ENCODE data around the gene DENND6A. TPM values are rescaled to one million over a fixed set of nuclear protein-coding genes. Genes with fewer than 3 reads are reported as not detected.

Gene DENND6A
- total RNA-seq, 5 donors from 2014 or later (not counting 1 experiment from before 2014, with no cell fraction given) = 31.6 to 58.9 (median 35.6) TPM

GRCh38 chr3:57681691-57682090, 11.2 kb downstream of the DENND6A start:
- no peak overlapping the region for H3K27ac Mint-ChIP-seq

DNA sequence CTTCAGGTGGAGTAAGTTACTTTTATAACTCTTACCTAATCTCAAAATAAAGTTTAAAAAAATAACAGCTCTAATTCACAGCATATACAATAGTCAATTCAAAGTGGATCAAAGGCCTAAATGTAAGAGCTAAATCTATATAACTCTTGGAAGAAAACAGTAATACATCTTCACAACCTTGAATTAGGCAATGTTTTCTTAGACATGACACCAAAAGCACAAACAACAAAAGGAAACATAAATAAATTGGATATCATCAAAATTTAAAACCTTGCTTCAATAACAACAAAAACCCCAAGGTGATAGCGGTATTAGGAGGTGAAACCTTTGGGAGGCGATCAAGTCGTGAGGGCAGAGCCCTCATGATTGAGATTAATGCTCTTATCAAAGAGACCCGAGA, 12.8 kb downstream of the DENND6A start:
- POLR2A ChIA-PET = interaction anchor here (0.5 to 0.7 kb wide), 2 partner anchors 40 to 245 kb away, joined by 4 to 8 read pairs; no protein-coding TSS in a partner anchor
- no peak for ATAC-seq (replicated peaks in 1 of 4)
- Mint-ChIP-seq H3K4me3 (peak overlapping the region in 1 of 3 donors; percentile 59), H3K27ac (peak overlapping the region; percentile 29 to 34), H3K36me3 (peaks cover 38% of the 10 kb centered on the region), H3K9me3 (peaks cover 0 to 6% (median 0%) of the 10 kb centered on the region in 3 donors), H3K27me3 (no peaks in the 10 kb centered on the region), H3K4me1 (peaks cover 68 to 78% (median 74%) of the 10 kb centered on the region in 3 donors)
- Histone ChIP-seq H3K27ac (ENCODE audit: low read length) (no peak overlapping the region), H3K9me3 (no peaks in the 10 kb centered on the region), H3K27me3 (replicated peaks in 1 of 2; ENCODE audit: control insufficient read depth in 2 of 2, extremely low read depth in 1 of 2, insufficient read depth in 2 of 2, low read length in 1 of 2) (no peaks in the 10 kb centered on the region), H3K36me3 (ENCODE audit: control insufficient read depth in 2 of 2, extremely low read depth in 1 of 2, insufficient read depth in 1 of 2, low read length in 1 of 2) (peaks cover 4 to 28% of the 10 kb centered on the region in 2 donors), H3K4me3 (ENCODE audit: control insufficient read depth in 1 of 2, extremely low read depth in 1 of 2, low read length in 1 of 2) (no peak overlapping the region), H3K4me1 (ENCODE audit: control insufficient read depth in 1 of 2, extremely low read depth in 1 of 2, insufficient read depth in 2 of 2, low read length in 2 of 2) (peaks cover 13 to 33% of the 10 kb centered on the region in 2 experiments)
- no peak for DNase-seq
- WGBS (ENCODE audit: insufficient coverage) = no CpG with 5 or more reads among the region's 4 CpGs
- CTCF ChIA-PET = interaction anchor here in 1 of 2 donors (0.6 kb wide), 1 partner anchor 9 kb away, joined by 3 read pairs; no protein-coding TSS in a partner anchor

More at GRCh38 chr3:57681691-57682090, 11.2 kb downstream of the DENND6A start:
- H3K4me1 ChIP-seq (ENCODE audit: control insufficient read depth in 1 of 2, extremely low read depth in 1 of 2, insufficient read depth in 2 of 2, low read length in 2 of 2) = peaks cover 13 to 31% of the 10 kb centered on the region in 2 experiments
- ChIA-PET CTCF (interaction anchor here (0.7 kb wide), 6 partner anchors 11 to 898 kb away, joined by 3 to 11 read pairs (median 4); no protein-coding TSS in a partner anchor), POLR2A (interaction anchor here (0.6 to 1.0 kb wide), 4 partner anchors 74 to 450 kb away, joined by 3 to 5 read pairs (median 4); partner anchors contain the start of gene SLMAP (in 1 of the 2))
- DNase-seq = peak in 1 of 35 experiments; percentile 40
- no peaks in the 10 kb centered on the region for H3K9me3 ChIP-seq
- no peaks in the 10 kb centered on the region for H3K27me3 ChIP-seq (replicated peaks in 1 of 2; ENCODE audit: control insufficient read depth in 2 of 2, extremely low read depth in 1 of 2, insufficient read depth in 2 of 2, low read length in 1 of 2)
- no CpG with 5 or more reads among the region's 1 CpG for WGBS (ENCODE audit: insufficient coverage)
- H3K4me3 Mint-ChIP-seq = peak overlapping the region in 1 of 3 donors; percentile 26
- ATAC-seq (replicated peaks in 1 of 4) = peak in 1 of 4 experiments; percentile 16
- peaks cover 0 to 6% (median 0%) of the 10 kb centered on the region in 3 donors for H3K9me3 Mint-ChIP-seq
- H3K4me1 Mint-ChIP-seq = peaks cover 74 to 79% (median 74%) of the 10 kb centered on the region in 3 donors
- H3K27me3 Mint-ChIP-seq = no peaks in the 10 kb centered on the region
- peaks cover 36% of the 10 kb centered on the region for H3K36me3 Mint-ChIP-seq
- H3K36me3 ChIP-seq (ENCODE audit: control insufficient read depth in 2 of 2, extremely low read depth in 1 of 2, insufficient read depth in 1 of 2, low read length in 1 of 2) = peaks cover 4 to 28% of the 10 kb centered on the region in 2 donors
- no peak overlapping the region for H3K4me3 ChIP-seq (ENCODE audit: control insufficient read depth in 1 of 2, extremely low read depth in 1 of 2, low read length in 1 of 2)
- no peak overlapping the region for H3K27ac ChIP-seq (ENCODE audit: low read length)

DNA sequence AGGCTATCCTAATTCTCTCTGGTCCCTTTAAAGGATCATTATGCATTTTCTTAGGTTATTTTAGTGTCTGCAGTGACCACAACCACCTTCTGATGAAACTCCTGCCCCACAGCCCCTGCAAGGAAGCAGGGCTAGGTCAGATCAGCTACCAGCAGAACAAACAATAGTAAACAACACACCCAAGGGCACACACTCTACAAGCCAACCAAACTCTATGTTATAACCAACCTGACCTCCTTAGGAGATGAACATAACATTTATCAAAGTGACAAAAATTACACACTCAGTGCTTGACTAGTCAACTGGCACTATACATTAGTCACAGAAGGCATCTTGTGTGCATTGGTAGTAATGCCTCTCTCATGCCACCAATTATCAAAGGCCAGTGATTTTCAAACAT, 17.3 kb downstream of the DENND6A start:
- H3K9me3 ChIP-seq = no peaks in the 10 kb centered on the region
- H3K27ac ChIP-seq (ENCODE audit: low read length) = no peak overlapping the region
- peaks cover 66 to 68% (median 67%) of the 10 kb centered on the region in 3 donors for H3K4me1 Mint-ChIP-seq
- peaks cover 38% of the 10 kb centered on the region for H3K36me3 Mint-ChIP-seq
- POLR2A ChIA-PET = no interaction called here
- H3K4me3 Mint-ChIP-seq = no peak overlapping the region
- peak overlapping the region in 1 of 2 donors; percentile 76 for H3K27ac Mint-ChIP-seq
- peaks cover 0 to 22% of the 10 kb centered on the region in 2 donors for H3K36me3 ChIP-seq (ENCODE audit: control insufficient read depth in 2 of 2, extremely low read depth in 1 of 2, insufficient read depth in 1 of 2, low read length in 1 of 2)
- DNase-seq = no peak
- no peak overlapping the region for H3K4me3 ChIP-seq (ENCODE audit: control insufficient read depth in 1 of 2, extremely low read depth in 1 of 2, low read length in 1 of 2)
- CTCF ChIA-PET = no interaction called here
- H3K27me3 Mint-ChIP-seq = no peaks in the 10 kb centered on the region
- H3K9me3 Mint-ChIP-seq = peaks cover 0 to 6% (median 0%) of the 10 kb centered on the region in 3 donors
- H3K27me3 ChIP-seq (replicated peaks in 1 of 2; ENCODE audit: control insufficient read depth in 2 of 2, extremely low read depth in 1 of 2, insufficient read depth in 2 of 2, low read length in 1 of 2) = no peaks in the 10 kb centered on the region
- peaks cover 14 to 19% of the 10 kb centered on the region in 2 experiments for H3K4me1 ChIP-seq (ENCODE audit: control insufficient read depth in 1 of 2, extremely low read depth in 1 of 2, insufficient read depth in 2 of 2, low read length in 2 of 2)
- no peak for ATAC-seq (replicated peaks in 1 of 4)

DNA sequence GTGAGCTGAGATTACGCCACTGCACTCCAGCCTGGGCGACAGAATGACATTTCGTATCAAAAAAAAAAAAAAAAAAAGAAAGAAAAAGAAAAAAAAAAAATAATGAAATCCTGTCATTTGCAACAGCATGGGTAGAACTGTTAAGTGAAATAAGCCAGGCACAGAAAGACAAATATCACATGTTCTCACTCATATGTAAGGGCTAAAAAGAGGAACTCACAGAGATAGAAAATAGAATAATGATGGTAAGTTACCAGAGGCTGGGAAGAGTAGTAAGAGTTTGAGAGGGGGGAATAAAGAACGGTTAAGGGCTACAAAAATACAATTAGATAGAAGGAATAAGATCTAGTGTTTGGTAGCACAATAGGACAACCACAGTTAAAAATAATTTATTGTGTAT, 19.7 kb downstream of the DENND6A start:
- CTCF ChIA-PET = no interaction called here
- Mint-ChIP-seq H3K36me3 (peaks cover 30% of the 10 kb centered on the region), H3K4me3 (no peak overlapping the region), H3K27ac (no peak overlapping the region), H3K4me1 (peaks cover 43 to 51% (median 51%) of the 10 kb centered on the region in 3 donors), H3K27me3 (no peaks in the 10 kb centered on the region), H3K9me3 (no peaks in the 10 kb centered on the region)
- Histone ChIP-seq H3K4me3 (ENCODE audit: control insufficient read depth in 1 of 2, extremely low read depth in 1 of 2, low read length in 1 of 2) (no peak overlapping the region), H3K4me1 (ENCODE audit: control insufficient read depth in 1 of 2, extremely low read depth in 1 of 2, insufficient read depth in 2 of 2, low read length in 2 of 2) (peaks cover 4 to 9% of the 10 kb centered on the region in 2 experiments), H3K36me3 (ENCODE audit: control insufficient read depth in 2 of 2, extremely low read depth in 1 of 2, insufficient read depth in 1 of 2, low read length in 1 of 2) (peaks cover 0 to 15% of the 10 kb centered on the region in 2 donors), H3K27me3 (replicated peaks in 1 of 2; ENCODE audit: control insufficient read depth in 2 of 2, extremely low read depth in 1 of 2, insufficient read depth in 2 of 2, low read length in 1 of 2) (no peaks in the 10 kb centered on the region), H3K9me3 (no peaks in the 10 kb centered on the region), H3K27ac (ENCODE audit: low read length) (no peak overlapping the region)
- POLR2A ChIA-PET = interaction anchor here in 1 of 2 donors (1.1 kb wide), 1 partner anchor 16 kb away, joined by 4 read pairs; no protein-coding TSS in a partner anchor
- DNase-seq = no peak
- no CpG with 5 or more reads among the region's 4 CpGs for WGBS (ENCODE audit: insufficient coverage)
- no peak for ATAC-seq (replicated peaks in 1 of 4)

DNA sequence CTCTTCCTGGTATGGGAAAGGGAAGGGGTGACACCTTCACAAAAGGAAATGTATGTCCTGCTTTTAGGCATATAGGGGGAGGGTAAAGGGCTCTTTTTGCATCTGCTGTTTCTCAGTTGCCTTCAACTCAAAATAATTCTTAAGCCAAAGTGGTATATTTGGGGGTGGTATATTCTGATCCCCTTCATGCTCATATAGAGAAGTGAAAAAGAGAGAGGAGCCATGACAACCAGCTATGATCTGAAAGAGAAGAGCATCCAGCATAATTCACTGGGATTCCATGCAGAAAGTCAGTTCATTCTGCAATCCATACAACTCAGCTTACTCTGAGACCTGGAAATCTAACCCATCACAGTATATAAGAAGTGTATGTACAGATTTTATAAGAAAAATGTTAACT, 22.3 kb downstream of the DENND6A start:
- ATAC-seq (replicated peaks in 1 of 4) (no peak), DNase-seq (no peak)
- H3K27me3 ChIP-seq (replicated peaks in 1 of 2; ENCODE audit: control insufficient read depth in 2 of 2, extremely low read depth in 1 of 2, insufficient read depth in 2 of 2, low read length in 1 of 2) = no peaks in the 10 kb centered on the region
- Mint-ChIP-seq H3K27me3 (no peaks in the 10 kb centered on the region), H3K9me3 (no peaks in the 10 kb centered on the region), H3K4me1 (peaks cover 35 to 38% (median 35%) of the 10 kb centered on the region in 3 donors), H3K36me3 (peaks cover 28% of the 10 kb centered on the region), H3K4me3 (no peak overlapping the region), H3K27ac (peak overlapping the region in 1 of 2 donors; percentile 77)
- H3K4me3 ChIP-seq (ENCODE audit: control insufficient read depth in 1 of 2, extremely low read depth in 1 of 2, low read length in 1 of 2) = no peak overlapping the region
- H3K4me1 ChIP-seq (ENCODE audit: control insufficient read depth in 1 of 2, extremely low read depth in 1 of 2, insufficient read depth in 2 of 2, low read length in 2 of 2) = peaks cover 0 to 9% of the 10 kb centered on the region in 2 experiments
- H3K27ac ChIP-seq (ENCODE audit: low read length) = no peak overlapping the region
- ChIA-PET POLR2A (interaction anchor here (0.6 to 1.6 kb wide), 3 partner anchors 9 to 85 kb away, joined by 6 to 12 read pairs (median 10); partner anchors contain the start of gene SLMAP (in 1 of the 2)), CTCF (interaction anchor here in 1 of 2 donors (0.5 to 0.6 kb wide), 2 partner anchors 11 to 111 kb away, joined by 3 to 5 read pairs; no protein-coding TSS in a partner anchor)
- H3K9me3 ChIP-seq = no peaks in the 10 kb centered on the region
- peaks cover 0 to 19% of the 10 kb centered on the region in 2 donors for H3K36me3 ChIP-seq (ENCODE audit: control insufficient read depth in 2 of 2, extremely low read depth in 1 of 2, insufficient read depth in 1 of 2, low read length in 1 of 2)

DNA sequence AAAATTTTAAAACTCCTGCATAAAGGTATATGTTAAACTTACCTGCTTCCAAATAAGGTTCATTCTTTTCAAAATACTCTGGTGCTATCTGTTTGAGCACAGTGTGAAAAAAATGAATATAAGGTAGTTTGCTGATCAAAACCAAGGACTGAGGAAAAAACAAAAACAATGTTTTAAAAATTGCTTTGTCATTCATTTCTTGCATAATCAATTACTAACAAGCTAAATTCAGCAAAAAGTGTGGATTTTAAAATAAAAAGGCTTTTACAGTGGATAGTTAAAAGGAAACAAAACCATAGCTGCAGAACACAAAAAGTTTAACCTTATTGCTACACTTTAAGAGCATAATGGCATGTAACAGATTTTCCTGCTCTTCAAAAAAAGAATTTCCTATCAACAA, 31.5 kb downstream of the DENND6A start:
- H3K27ac Mint-ChIP-seq = peak overlapping the region in 1 of 2 donors; percentile 25
- H3K27ac ChIP-seq (ENCODE audit: low read length) = no peak overlapping the region
- H3K9me3 Mint-ChIP-seq = no peaks in the 10 kb centered on the region
- no peaks in the 10 kb centered on the region for H3K27me3 ChIP-seq (replicated peaks in 1 of 2; ENCODE audit: control insufficient read depth in 2 of 2, extremely low read depth in 1 of 2, insufficient read depth in 2 of 2, low read length in 1 of 2)
- no peak for DNase-seq
- H3K27me3 Mint-ChIP-seq = no peaks in the 10 kb centered on the region
- H3K4me3 ChIP-seq (ENCODE audit: control insufficient read depth in 1 of 2, extremely low read depth in 1 of 2, low read length in 1 of 2) = no peak overlapping the region
- peaks cover 29% of the 10 kb centered on the region for H3K36me3 Mint-ChIP-seq
- POLR2A ChIA-PET = interaction anchor here (0.6 to 0.9 kb wide), 3 partner anchors 9 to 92 kb away, joined by 6 to 10 read pairs (median 10); no protein-coding TSS in a partner anchor
- no peak overlapping the region for H3K4me3 Mint-ChIP-seq
- CTCF ChIA-PET = interaction anchor here (0.5 to 0.7 kb wide), 3 partner anchors 20 to 800 kb away, joined by 3 to 4 read pairs (median 3); no protein-coding TSS in a partner anchor
- peaks cover 8 to 46% of the 10 kb centered on the region in 2 donors for H3K36me3 ChIP-seq (ENCODE audit: control insufficient read depth in 2 of 2, extremely low read depth in 1 of 2, insufficient read depth in 1 of 2, low read length in 1 of 2)
- no peak for ATAC-seq (replicated peaks in 1 of 4)
- H3K4me1 ChIP-seq (ENCODE audit: control insufficient read depth in 1 of 2, extremely low read depth in 1 of 2, insufficient read depth in 2 of 2, low read length in 2 of 2) = no peaks in the 10 kb centered on the region
- no peaks in the 10 kb centered on the region for H3K9me3 ChIP-seq
- peaks cover 4 to 6% (median 5%) of the 10 kb centered on the region in 3 donors for H3K4me1 Mint-ChIP-seq

Data from T-cell (primary cell).